GM21576 (cell line): Measurements from ENCODE around the gene OR10G7.

Source experiments
- ATAC-seq: cut with Tn5 transposase; IDR thresholded peaks from one replicate; pipeline ENCODE4 v1.9.1; 2021; ENCODE audit warnings: mild to moderate bottlenecking, moderate library complexity; ENCODE audit not compliant: unreplicated experiment

Gene OR10G7

GRCh38 chr11:124041254-124041653, at the start of gene OR10G7:
Gene OR10G7, minus strand, starts transcription at chr11:124041325. Its CDS starts 2,324 bp downstream, at chr11:124039001.
- no peak for ATAC-seq

GRCh38 chr11:124085997-124086846, 45.1 kb upstream of the OR10G7 start:
- ATAC-seq = no peak

- no peak for ATAC-seq
Observed at GRCh38 chr11:124085583-124085982, 44.5 kb upstream of the OR10G7 start.

- no peak for ATAC-seq
Observed at GRCh38 chr11:124082371-124082770, 41.2 kb upstream of the OR10G7 start.

GRCh38 chr11:124081483-124081882, 40.4 kb upstream of the OR10G7 start:
- no peak for ATAC-seq

- no peak for ATAC-seq
Observed at GRCh38 chr11:124080327-124081001, 39.3 kb upstream of the OR10G7 start.

- ATAC-seq = no peak
Observed at GRCh38 chr11:124079631-124080326, 38.7 kb upstream of the OR10G7 start.

GRCh38 chr11:124078591-124078990, 37.5 kb upstream of the OR10G7 start:
- ATAC-seq = no peak

- no peak for ATAC-seq
Observed at GRCh38 chr11:124077266-124077665, 36.1 kb upstream of the OR10G7 start.

GRCh38 chr11:124075841-124076651, 34.9 kb upstream of the OR10G7 start:
- ATAC-seq = no peak

- no peak for ATAC-seq
Observed at GRCh38 chr11:124075492-124075840, 34.3 kb upstream of the OR10G7 start.

- no peak for ATAC-seq
Observed at GRCh38 chr11:124074554-124074953, 33.4 kb upstream of the OR10G7 start.

GRCh38 chr11:124072147-124072546, 31.0 kb upstream of the OR10G7 start:
- ATAC-seq = no peak

GRCh38 chr11:124071623-124071948, 30.5 kb upstream of the OR10G7 start:
- no peak for ATAC-seq

- ATAC-seq = peak; percentile 86
Observed at GRCh38 chr11:124070915-124071622, 29.9 kb upstream of the OR10G7 start.

- ATAC-seq = peak; percentile 64
Observed at GRCh38 chr11:124069429-124070401, 28.6 kb upstream of the OR10G7 start.

- ATAC-seq = no peak
Observed at GRCh38 chr11:124068601-124069110, 27.5 kb upstream of the OR10G7 start.

GRCh38 chr11:124052966-124053365, 11.8 kb upstream of the OR10G7 start:
- no peak for ATAC-seq

GRCh38 chr11:124050748-124051147, 9.6 kb upstream of the OR10G7 start:
- no peak for ATAC-seq
